LNCaP clone FGC (cell line): ENCODE data around the gene HOXA3.

ENCODE experiments used
- DNase-seq: peaks from one replicate; pipeline ENCODE4 v3.0.0-alpha.2; 2011; ENCODE audit warnings: low read depth
- H3K4me3 ChIP-seq: 2 replicates; pipeline ENCODE4 v1.5.1; 2011; ENCODE audit warnings: mild to moderate bottlenecking, low read depth, low read length, control low read depth
- CTCF ChIP-seq: IDR thresholded peaks from 2 replicates; pipeline ENCODE4 v1.5.1; 2012; ENCODE audit warnings: mild to moderate bottlenecking; ENCODE audit not compliant: control insufficient read depth, insufficient read depth; ENCODE audit errors: extremely low read depth

Gene HOXA3

GRCh38 chr7:27134392-27134791, 18.0 kb downstream of the HOXA3 start:
- H3K4me3 ChIP-seq, result no peak overlapping the region
- no peak for TF ChIP-seq CTCF
- no peak for DNase-seq

- TF ChIP-seq CTCF, result no peak
- DNase-seq, result no peak
- H3K4me3 ChIP-seq, result no peak overlapping the region
Measured at GRCh38 chr7:27133409-27134231, 18.8 kb downstream of the HOXA3 start.

- DNase-seq, result no peak
- H3K4me3 ChIP-seq, result no peak overlapping the region
- no peak for TF ChIP-seq CTCF
Measured at GRCh38 chr7:27132978-27133377, 19.4 kb downstream of the HOXA3 start.

- DNase-seq, result no peak
- no peak for TF ChIP-seq CTCF
- H3K4me3 ChIP-seq, result no peak overlapping the region
Measured at GRCh38 chr7:27132214-27132613, 20.2 kb downstream of the HOXA3 start.

GRCh38 chr7:27131390-27131819, 21.0 kb downstream of the HOXA3 start:
- peak overlapping the region; percentile 44 for H3K4me3 ChIP-seq
- no peak for TF ChIP-seq CTCF
- DNase-seq, result no peak

GRCh38 chr7:27130540-27131389, 21.6 kb downstream of the HOXA3 start, which contains the start of gene HOXA4:
Gene HOXA4, minus strand, starts transcription at chr7:27130757. Its CDS starts 24 bp downstream, at chr7:27130733.
- peak within 1 kb of the TSS; percentile 44 for H3K4me3 ChIP-seq
- no peak for TF ChIP-seq CTCF
- no peak for DNase-seq
